ENCODE measurements around the gene SCGB1C1.

DNA sequence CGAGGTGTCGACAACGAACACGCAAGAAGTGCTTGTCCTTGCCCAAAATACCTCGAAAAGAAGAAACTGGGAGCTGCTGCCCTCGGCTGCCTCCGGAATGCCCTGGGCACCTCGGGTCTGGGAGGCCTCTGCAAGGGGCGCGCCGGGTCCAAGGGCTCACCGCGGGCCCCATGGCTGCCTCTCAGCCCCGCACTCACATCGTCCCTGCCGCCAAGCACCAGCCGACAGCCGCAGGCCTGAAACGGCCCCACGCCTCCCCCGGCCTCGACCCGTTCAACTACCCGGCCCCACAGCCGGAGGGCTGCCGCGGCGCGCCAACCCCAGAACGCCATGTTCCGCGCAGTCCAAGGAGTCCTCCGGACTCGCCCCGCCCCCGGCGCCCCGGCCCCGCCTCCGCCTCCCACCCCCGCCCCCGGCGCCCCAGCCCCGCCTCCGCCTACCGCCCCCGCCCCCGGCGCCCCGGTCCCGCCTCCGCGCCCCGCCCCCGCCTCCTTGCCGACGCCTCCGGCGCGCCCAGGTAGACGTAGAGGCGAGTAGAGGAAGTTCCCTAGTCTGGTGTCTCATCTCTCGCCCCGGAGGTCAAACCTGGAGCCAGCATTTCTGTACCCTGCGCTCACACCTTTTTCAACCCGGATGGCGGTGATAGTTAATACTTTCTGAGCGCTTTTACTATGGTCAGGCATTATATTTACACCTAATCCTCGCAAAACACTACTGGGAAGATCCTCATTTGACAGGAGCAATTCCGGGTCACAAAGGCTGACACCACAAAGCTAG is 43.3 kb downstream of the SCGB1C1 start, which contains the start of gene SIRT3:
- TF ChIP-seq GATA3 (IDR thresholded peaks at IDR 0.05; ENCODE audit: low read depth, low read length) = no peak
- TF ChIP-seq GATA2 (IDR thresholded peaks at IDR 0.05; ENCODE audit: low read depth, low read length) = no peak

All from SH-SY5Y (cell line).